NT2/D1 (cell line): ENCODE results near the gene ZC3H4.
"Not testable (repeated sequence)": the region's sequence is repeated elsewhere in the genome, so short reads cannot be mapped to it uniquely, and the experiment has no call there.

Experiments used
- DNase-seq: peaks from one replicate; pipeline ENCODE4 v3.0.0-alpha.2; 2011; ENCODE audit warnings: low read depth, low spot score
- H3K27me3 ChIP-seq: 2 replicates; pipeline ENCODE4 v1.6.0; 2011; ENCODE audit warnings: mild to moderate bottlenecking; ENCODE audit not compliant: insufficient read length, insufficient read depth
- H3K36me3 ChIP-seq: 2 replicates; pipeline ENCODE4 v1.6.1; 2011; ENCODE audit warnings: mild to moderate bottlenecking, low read length, mixed read lengths; ENCODE audit not compliant: insufficient read depth, insufficient read length
- H3K4me1 ChIP-seq: 2 replicates; pipeline ENCODE4 v1.5.1; 2011; ENCODE audit not compliant: insufficient read depth, insufficient read length
- H3K4me3 ChIP-seq: 2 replicates; pipeline ENCODE4 v1.5.1; 2011; ENCODE audit warnings: low read depth; ENCODE audit not compliant: insufficient read length
- H3K9ac ChIP-seq: 2 replicates; pipeline ENCODE4 v1.6.0; 2011; ENCODE audit warnings: low read depth; ENCODE audit not compliant: insufficient read length
- H3K9me3 ChIP-seq: 2 replicates; pipeline ENCODE4 v1.5.1; 2011; ENCODE audit warnings: mild to moderate bottlenecking, low read length; ENCODE audit not compliant: insufficient read depth
- SUZ12 ChIP-seq: IDR thresholded peaks from 2 replicates; pipeline ENCODE4 v1.6.1; 2011; ENCODE audit not compliant: insufficient read length, insufficient read depth; ENCODE audit errors: extremely low read depth
- YY1 ChIP-seq: IDR thresholded peaks from 2 replicates; pipeline ENCODE4 v1.6.1; 2011; ENCODE audit not compliant: insufficient read length, insufficient read depth
- ZNF274 ChIP-seq: IDR thresholded peaks from 2 replicates; pipeline ENCODE4 v1.6.1; 2011; ENCODE audit warnings: mild to moderate bottlenecking, low read depth, low read length

Gene ZC3H4

DNA sequence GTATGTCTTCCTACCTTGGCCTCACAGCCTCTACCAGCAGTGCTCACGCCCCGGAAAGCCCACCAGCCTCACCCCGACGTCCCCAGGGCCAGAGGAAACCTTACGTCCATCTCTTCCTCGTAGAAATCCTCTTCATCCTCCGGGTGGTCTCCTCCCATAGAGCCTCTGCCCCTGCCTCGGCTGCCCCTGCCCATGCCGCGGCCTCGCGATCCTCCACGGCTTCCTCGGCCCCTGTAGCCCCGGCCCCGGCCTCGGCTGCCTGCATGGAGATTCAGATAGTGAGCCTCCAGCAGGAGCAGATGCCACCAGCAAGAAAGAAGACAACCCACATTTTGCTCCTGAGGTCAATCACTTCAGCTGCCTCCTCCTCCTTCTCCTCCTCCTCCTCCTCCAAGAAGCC lies 27.3 kb downstream of the ZC3H4 start:
- no peaks in the 10 kb centered on the region for H3K9me3 ChIP-seq
- no peak for DNase-seq
- H3K27me3 ChIP-seq = no peaks in the 10 kb centered on the region
- H3K4me3 ChIP-seq = no peak overlapping the region
- TF ChIP-seq YY1 = no peak
- no peak for TF ChIP-seq SUZ12
- no peak for TF ChIP-seq ZNF274
- peaks cover 83% of the 10 kb centered on the region for H3K36me3 ChIP-seq
- H3K9ac ChIP-seq = no peak overlapping the region
- H3K4me1 ChIP-seq = no peaks in the 10 kb centered on the region

DNA sequence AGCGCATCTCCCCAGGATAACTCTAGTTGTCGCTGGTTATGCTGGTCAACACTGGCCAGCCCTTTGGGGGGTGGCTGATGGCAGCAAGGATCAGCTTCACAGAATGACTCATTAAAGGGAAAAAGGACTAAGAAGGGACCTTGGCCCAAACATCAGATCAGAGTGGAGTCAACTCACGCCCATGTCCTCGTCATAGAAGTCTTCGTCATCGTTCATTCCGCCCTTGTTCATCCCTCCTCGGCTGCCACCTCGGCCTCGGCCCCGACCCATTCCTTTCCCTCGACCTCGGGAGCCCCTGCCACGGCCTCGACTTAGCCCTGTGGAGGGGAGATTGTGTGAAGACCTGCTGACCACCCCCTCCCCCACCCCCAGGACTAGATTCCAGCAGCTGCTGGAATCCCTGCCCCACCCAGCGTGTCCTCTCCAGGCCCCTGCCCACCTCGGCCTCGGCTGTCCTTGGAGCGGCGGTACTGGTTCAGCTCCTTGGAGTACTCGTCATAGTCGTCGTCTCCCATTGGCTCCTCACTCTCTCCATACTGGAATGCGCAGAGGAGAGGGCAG lies 28.6 kb downstream of the ZC3H4 start:
- no peak for DNase-seq
- peaks cover 84% of the 10 kb centered on the region for H3K36me3 ChIP-seq
- no peaks in the 10 kb centered on the region for H3K27me3 ChIP-seq
- H3K9ac ChIP-seq = no peak overlapping the region
- H3K9me3 ChIP-seq = no peaks in the 10 kb centered on the region
- TF ChIP-seq YY1 (no peak), SUZ12 (no peak), ZNF274 (no peak)
- H3K4me1 ChIP-seq = no peaks in the 10 kb centered on the region
- H3K4me3 ChIP-seq = no peak overlapping the region

DNA sequence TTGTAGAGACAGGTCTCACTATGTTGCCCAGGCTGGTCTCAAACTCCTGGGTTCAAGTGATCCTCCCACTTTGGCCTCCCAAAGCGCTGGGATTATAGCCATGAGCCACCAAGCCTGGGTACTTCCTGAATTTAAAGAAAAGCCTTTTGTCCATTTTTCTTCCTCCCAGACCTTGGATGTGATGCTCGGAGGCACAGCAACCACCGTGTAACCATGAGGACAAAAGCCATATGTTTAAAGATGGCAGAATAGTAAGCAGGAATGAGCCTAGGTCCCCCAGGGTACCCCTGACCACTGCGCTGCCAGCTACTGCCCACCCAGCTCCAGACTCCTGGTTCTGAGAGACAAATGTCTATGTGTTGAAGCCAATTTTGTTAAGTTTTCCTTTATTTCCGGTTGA lies 31.1 kb downstream of the ZC3H4 start:
- Histone ChIP-seq H3K4me1 (no peaks in the 10 kb centered on the region), H3K27me3 (no peaks in the 10 kb centered on the region), H3K36me3 (peaks cover 88% of the 10 kb centered on the region), H3K9ac (no peak overlapping the region), H3K4me3 (no peak overlapping the region), H3K9me3 (no peaks in the 10 kb centered on the region)
- DNase-seq = no peak
- no peak for TF ChIP-seq YY1
- no peak for TF ChIP-seq ZNF274
- no peak for TF ChIP-seq SUZ12

DNA sequence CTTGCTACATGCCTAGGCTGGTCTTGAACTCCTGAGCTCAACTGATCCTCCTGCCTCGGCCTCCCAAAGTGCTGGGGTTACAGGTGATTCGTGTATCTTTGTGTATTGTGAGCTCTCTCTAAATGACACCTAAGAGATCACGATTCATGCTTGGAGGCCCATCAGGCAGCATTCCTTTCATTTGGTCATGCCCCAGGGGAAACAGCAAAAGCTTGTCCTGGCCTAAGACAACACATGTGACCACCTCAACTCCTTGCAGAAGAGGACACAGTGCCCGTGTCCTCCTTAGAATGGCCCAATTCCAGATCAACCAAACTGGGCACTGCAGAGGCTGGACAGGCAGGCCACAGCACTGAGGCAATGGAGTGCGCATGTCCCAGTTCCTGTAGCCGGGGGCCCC lies 32.5 kb downstream of the ZC3H4 start:
- no peak overlapping the region for H3K9ac ChIP-seq
- H3K4me1 ChIP-seq = no peaks in the 10 kb centered on the region
- no peak for TF ChIP-seq YY1
- no peak for TF ChIP-seq SUZ12
- no peak for TF ChIP-seq ZNF274
- no peak for DNase-seq
- peaks cover 83% of the 10 kb centered on the region for H3K36me3 ChIP-seq
- no peaks in the 10 kb centered on the region for H3K27me3 ChIP-seq
- H3K4me3 ChIP-seq = no peak overlapping the region
- H3K9me3 ChIP-seq = no peaks in the 10 kb centered on the region

DNA sequence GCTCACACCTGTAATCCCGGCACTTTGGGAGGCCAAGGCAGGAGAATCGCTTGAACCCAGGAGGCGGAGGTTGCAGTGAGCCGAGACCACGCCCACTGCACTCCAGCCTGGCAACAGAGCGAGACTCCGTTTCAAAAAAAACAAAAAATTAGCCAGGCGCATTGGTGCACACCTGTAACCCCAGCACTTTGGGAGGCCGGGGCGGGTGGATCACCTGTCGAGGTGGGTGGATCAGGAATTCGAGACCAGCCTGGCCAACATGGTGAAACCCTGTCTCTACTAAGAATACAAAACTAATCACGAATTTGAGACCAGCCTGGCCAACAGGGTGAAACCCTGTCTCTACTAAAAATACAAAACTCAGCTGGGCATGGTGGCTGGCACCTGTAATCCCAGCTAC lies 35.2 kb downstream of the ZC3H4 start:
- H3K4me1 ChIP-seq, H3K27me3 ChIP-seq, H3K9ac ChIP-seq, DNase-seq, H3K4me3 ChIP-seq, H3K9me3 ChIP-seq: not testable (repeated sequence)
- H3K36me3 ChIP-seq = peaks cover 84% of the 10 kb centered on the region

DNA sequence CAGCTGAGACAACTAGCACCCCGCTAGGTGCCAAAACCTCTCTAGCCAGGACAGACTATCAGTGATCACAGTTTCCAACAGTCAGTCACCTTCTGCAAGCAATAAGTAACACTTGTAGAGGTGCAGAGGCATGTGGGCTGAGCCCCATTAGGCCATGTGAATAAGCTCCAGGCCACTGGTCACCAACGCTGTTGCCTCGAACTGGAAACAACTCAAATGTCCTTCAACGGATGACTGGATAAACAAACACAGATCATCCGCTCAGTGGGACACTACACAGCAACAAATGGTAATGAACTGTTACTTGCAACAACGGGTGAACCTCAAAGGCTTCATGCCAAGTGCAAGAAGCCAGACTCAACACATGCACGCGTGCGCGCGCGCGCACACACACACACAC lies 37.6 kb downstream of the ZC3H4 start:
- Histone ChIP-seq H3K9me3 (no peaks in the 10 kb centered on the region), H3K27me3 (no peaks in the 10 kb centered on the region), H3K4me3 (no peak overlapping the region), H3K9ac (no peak overlapping the region), H3K36me3 (peaks cover 81% of the 10 kb centered on the region), H3K4me1 (no peaks in the 10 kb centered on the region)
- TF ChIP-seq ZNF274 (no peak), YY1 (no peak), SUZ12 (no peak)
- DNase-seq = no peak

DNA sequence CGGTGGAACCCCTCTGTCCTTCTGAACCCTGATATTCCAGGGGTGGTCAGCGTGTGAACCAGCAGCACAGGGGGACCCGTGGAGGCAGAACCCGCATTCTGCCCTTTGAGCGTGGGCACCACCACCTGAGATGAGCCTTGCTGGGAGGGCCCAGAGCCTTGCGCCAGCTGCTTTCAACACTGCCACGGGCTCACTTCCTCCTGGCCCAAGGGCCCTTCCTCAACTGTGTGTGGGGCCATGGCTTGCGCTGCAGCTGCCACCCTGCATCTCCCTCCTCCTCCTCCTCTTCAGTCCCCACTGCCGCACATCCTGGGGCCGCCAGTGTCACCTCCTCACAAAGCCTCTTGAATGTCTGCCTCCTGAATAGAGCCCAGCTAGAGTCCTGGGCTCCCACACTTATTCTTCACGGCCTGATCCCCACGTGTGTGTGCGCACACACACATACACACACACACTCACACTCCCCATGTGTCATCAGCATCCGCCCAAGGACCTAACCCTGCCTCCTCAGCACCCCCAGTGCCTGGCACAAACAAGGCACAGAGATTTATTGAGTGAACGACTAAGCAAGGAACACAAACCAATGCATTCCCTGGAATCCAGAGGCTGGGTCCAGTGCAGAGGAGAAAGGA lies 38.3 kb downstream of the ZC3H4 start:
- H3K9me3 ChIP-seq = no peaks in the 10 kb centered on the region
- H3K9ac ChIP-seq = no peak overlapping the region
- no peak overlapping the region for H3K4me3 ChIP-seq
- no peaks in the 10 kb centered on the region for H3K27me3 ChIP-seq
- no peak for DNase-seq
- peaks cover 82% of the 10 kb centered on the region for H3K36me3 ChIP-seq
- no peaks in the 10 kb centered on the region for H3K4me1 ChIP-seq
- TF ChIP-seq YY1 (no peak), ZNF274 (no peak), SUZ12 (no peak)
